GM23338 (cell line): ENCODE data around the gene SDF2L1. TPM values are rescaled to one million over a fixed set of nuclear protein-coding genes. Genes with fewer than 3 reads are reported as not detected.
"Not testable (repeated sequence)": the region's sequence is repeated elsewhere in the genome, so short reads cannot be mapped to it uniquely, and the experiment has no call there.

Experiments
- ATAC-seq: fragments of 200-7000 bp; cut with Tn5 transposase; 3 replicates; pipeline ENCODE4 v1.9.1; 2020
- DNase-seq: peaks from one replicate; pipeline ENCODE4 v3.0.0-alpha.2; 2015; ENCODE audit warnings: low spot score
- H2AFZ ChIP-seq: fragments of 200-600 bp; sonication (generic); 2 replicates; pipeline ENCODE4 v1.8.0; 2016; ENCODE audit warnings: antibody characterized with exemption, mild to moderate bottlenecking, moderate library complexity
- H3F3A ChIP-seq: fragments of 200-600 bp; sonication (generic); replicated peaks from 2 replicates; pipeline ENCODE4 v1.8.0; 2017; ENCODE audit warnings: antibody characterized with exemption, mixed run types, low read depth
- H3K27ac ChIP-seq: fragments of 200-600 bp; sonication (generic); 2 replicates; pipeline ENCODE4 v1.6.1; 2016; ENCODE audit warnings: low read depth
- H3K27me3 ChIP-seq: fragments of 200-600 bp; sonication (generic); 2 replicates; pipeline ENCODE4 v1.8.0; 2016; ENCODE audit warnings: mild to moderate bottlenecking, mixed run types, moderate library complexity; ENCODE audit not compliant: insufficient read depth
- H3K36me3 ChIP-seq: fragments of 200-600 bp; sonication (generic); 2 replicates; pipeline ENCODE4 v1.8.0; 2016; ENCODE audit warnings: mild to moderate bottlenecking; ENCODE audit not compliant: insufficient read depth
- H3K4me1 ChIP-seq: fragments of 200-600 bp; sonication (generic); 2 replicates; pipeline ENCODE4 v1.8.0; 2016; ENCODE audit warnings: mild to moderate bottlenecking, moderate library complexity; ENCODE audit not compliant: insufficient read depth
- H3K4me2 ChIP-seq: fragments of 200-600 bp; sonication (generic); 2 replicates; pipeline ENCODE4 v1.7.1; 2017; ENCODE audit warnings: mixed run types
- H3K4me3 ChIP-seq: fragments of 200-600 bp; sonication (generic); 2 replicates; pipeline ENCODE4 v1.6.1; 2016; ENCODE audit warnings: mixed run types
- H3K79me2 ChIP-seq: fragments of 200-600 bp; sonication (generic); replicated peaks from 2 replicates; pipeline ENCODE4 v1.8.0; 2017; ENCODE audit warnings: mild to moderate bottlenecking; ENCODE audit not compliant: insufficient read depth
- H3K9me2 ChIP-seq: fragments of 200-600 bp; sonication (generic); 2 replicates; pipeline ENCODE4 v1.8.0; 2017; ENCODE audit not compliant: insufficient read depth
- H4K20me1 ChIP-seq: fragments of 200-600 bp; sonication (generic); replicated peaks from 2 replicates; pipeline ENCODE4 v1.8.0; 2017; ENCODE audit warnings: mild to moderate bottlenecking; ENCODE audit not compliant: insufficient read depth
- H3K27ac Mint-ChIP-seq: 2 replicates; pipeline ENCODE4 v1.8.0; 2020; ENCODE audit warnings: inconsistent platforms, mild to moderate bottlenecking, moderate library complexity, mixed read lengths
- H3K27me3 Mint-ChIP-seq: 3 replicates; pipeline ENCODE4 v1.8.0; 2022; ENCODE audit warnings: low read depth, mild to moderate bottlenecking, moderate library complexity, mixed read lengths, inconsistent platforms; ENCODE audit not compliant: insufficient read depth, poor library complexity
- H3K36me3 Mint-ChIP-seq: 3 replicates; pipeline ENCODE4 v1.8.0; 2021; ENCODE audit warnings: low read depth, mild to moderate bottlenecking, inconsistent platforms, moderate library complexity, mixed read lengths
- H3K4me1 Mint-ChIP-seq: 3 replicates; pipeline ENCODE4 v1.8.0; 2020; ENCODE audit warnings: mild to moderate bottlenecking, inconsistent platforms, mixed read lengths
- H3K4me3 Mint-ChIP-seq: 3 replicates; pipeline ENCODE4 v1.8.0; 2021; ENCODE audit warnings: moderate library complexity, mild to moderate bottlenecking, inconsistent platforms, mixed read lengths
- H3K9me3 Mint-ChIP-seq: 3 replicates; pipeline ENCODE4 v1.8.0; 2020; ENCODE audit warnings: moderate library complexity, mild to moderate bottlenecking, inconsistent platforms, mixed read lengths
- CREB1 ChIP-seq: fragments of 250-450 bp; sonication (Bioruptor Pico); IDR thresholded peaks from 2 replicates; pipeline ENCODE4 v1.5.0; 2020; ENCODE audit warnings: low read depth, mild to moderate bottlenecking, moderate library complexity
- ETS1 ChIP-seq: IDR thresholded peaks from 2 replicates; pipeline ENCODE4 v1.6.1; 2016; ENCODE audit warnings: antibody characterized with exemption
- EZH2 ChIP-seq: fragments of 200-600 bp; sonication (generic); IDR thresholded peaks from one replicate; pipeline ENCODE4 v1.8.0; 2017; ENCODE audit warnings: antibody characterized with exemption, mild to moderate bottlenecking, low read depth; ENCODE audit not compliant: unreplicated experiment
- JUNB ChIP-seq: IDR thresholded peaks from one replicate; pipeline ENCODE4 v1.6.1; 2016; ENCODE audit warnings: antibody characterized with exemption; ENCODE audit not compliant: unreplicated experiment
- REST ChIP-seq: IDR thresholded peaks from one replicate; pipeline ENCODE4 v1.6.1; 2018; ENCODE audit warnings: antibody characterized with exemption; ENCODE audit not compliant: unreplicated experiment
- ZNF114 ChIP-seq: fragments of 250-450 bp; sonication (Bioruptor Pico); IDR thresholded peaks from 2 replicates; pipeline ENCODE4 v1.5.0; 2020; ENCODE audit warnings: mild to moderate bottlenecking, moderate library complexity
- polyA plus RNA-seq: library from polyadenylated mRNA; unstranded; fragments of >200 nt; fragmentation: Nextera tagmentation; extraction: Ambion mirVana; gene quantifications from 2 replicates; pipeline ENCODE4 v1.2.1, GENCODE V29; 2016
- total RNA-seq: library from RNA; depleted of rRNA; stranded (reverse); fragments of >200 nt; shearing (Covaris generic); gene quantifications from 2 replicates; pipeline ENCODE4 v1.2.3, GENCODE V29; 2014

SDF2L1 gene
- total and polyA plus RNA-seq, 2 experiments from 2014 or later: 62.3 to 72.7 TPM

GRCh38 chr22:21636629-21637218 lies 5.4 kb upstream of the SDF2L1 start:
- no peak overlapping the region for H3K4me3 ChIP-seq
- DNase-seq (no peak), ATAC-seq (no peak)
- Mint-ChIP-seq H3K9me3 (no peaks in the 10 kb centered on the region), H3K36me3 (no peaks in the 10 kb centered on the region), H3K27ac (no peak overlapping the region), H3K27me3 (peaks cover 26% of the 10 kb centered on the region), H3K4me1 (peaks cover 9% of the 10 kb centered on the region), H3K4me3 (no peak overlapping the region)
- H3K4me2 ChIP-seq: no peak overlapping the region
- H3F3A ChIP-seq: peaks cover 6% of the 10 kb centered on the region; the same call in 1 of the 2 replicates
- H3K4me1 ChIP-seq: peaks cover 7% of the 10 kb centered on the region; the same call in 1 of the 2 replicates
- no peak overlapping the region for H2AFZ ChIP-seq
- no peaks in the 10 kb centered on the region for H3K36me3 ChIP-seq
- TF ChIP-seq JUNB: no peak
- no peak for TF ChIP-seq EZH2
- TF ChIP-seq ETS1: no peak
- TF ChIP-seq ZNF114 (CRISPR knock-in tag): no peak
- no peak for TF ChIP-seq CREB1
- no peak for TF ChIP-seq REST
- peaks cover 8% of the 10 kb centered on the region for H3K27me3 ChIP-seq
- H3K79me2 ChIP-seq: no peaks in the 10 kb centered on the region
- H3K9me2 ChIP-seq: no peaks in the 10 kb centered on the region
- H3K27ac ChIP-seq: no peak overlapping the region
- H4K20me1 ChIP-seq: no peaks in the 10 kb centered on the region

- H3K27me3 ChIP-seq, H3K4me1 ChIP-seq, H3K79me2 ChIP-seq, ATAC-seq, H3F3A ChIP-seq, H3K36me3 ChIP-seq, DNase-seq, H3K9me3 Mint-ChIP-seq, H3K4me3 ChIP-seq, H3K36me3 Mint-ChIP-seq, H2AFZ ChIP-seq, H4K20me1 ChIP-seq, H3K27ac ChIP-seq, H3K4me1 Mint-ChIP-seq, H3K27ac Mint-ChIP-seq, H3K4me3 Mint-ChIP-seq, H3K4me2 ChIP-seq, H3K9me2 ChIP-seq: not testable (repeated sequence)
- peaks cover 27% of the 10 kb centered on the region for H3K27me3 Mint-ChIP-seq
Observed at GRCh38 chr22:21637450-21637849, 4.7 kb upstream of the SDF2L1 start.
